ENCODE data around the gene FGF6.

The FGF6 gene

GRCh38 chr12:4447151-4447550 is 1.5 kb upstream of the FGF6 start:
- DNase-seq = no peak

GRCh38 chr12:4446335-4446734 is 720 bp upstream of the FGF6 start:
- DNase-seq = no peak

GRCh38 chr12:4444031-4444430 is 1.6 kb downstream of the FGF6 start:
- DNase-seq = no peak

GRCh38 chr12:4443616-4444015 is 2.0 kb downstream of the FGF6 start:
- DNase-seq = no peak

- no peak for DNase-seq
Measured at GRCh38 chr12:4441355-4442335, 4.0 kb downstream of the FGF6 start.

- DNase-seq = no peak
Measured at GRCh38 chr12:4440187-4440941, 5.3 kb downstream of the FGF6 start.

GRCh38 chr12:4439736-4440135 is 5.9 kb downstream of the FGF6 start:
- DNase-seq = no peak

- DNase-seq = no peak
Measured at GRCh38 chr12:4438834-4439596, 6.6 kb downstream of the FGF6 start.

GRCh38 chr12:4435537-4435936 is 10.1 kb downstream of the FGF6 start:
- no peak for DNase-seq

GRCh38 chr12:4434706-4435425 is 10.7 kb downstream of the FGF6 start:
- DNase-seq = no peak

GRCh38 chr12:4434301-4434700 is 11.3 kb downstream of the FGF6 start:
- DNase-seq = no peak

GRCh38 chr12:4433745-4434058 is 11.9 kb downstream of the FGF6 start:
- DNase-seq = no peak

- no peak for DNase-seq
Measured at GRCh38 chr12:4432878-4433744, 12.5 kb downstream of the FGF6 start.

- no peak for DNase-seq
Measured at GRCh38 chr12:4431866-4432265, 13.7 kb downstream of the FGF6 start.

GRCh38 chr12:4431436-4431835 is 14.2 kb downstream of the FGF6 start:
- DNase-seq = no peak

- DNase-seq = no peak
Measured at GRCh38 chr12:4424422-4424821, 21.2 kb downstream of the FGF6 start.

- DNase-seq = no peak
Measured at GRCh38 chr12:4423528-4424195, 22.0 kb downstream of the FGF6 start.

- DNase-seq = no peak
Measured at GRCh38 chr12:4422985-4423384, 22.6 kb downstream of the FGF6 start.

GRCh38 chr12:4421590-4422031 is 24.0 kb downstream of the FGF6 start:
- DNase-seq = no peak

GRCh38 chr12:4420138-4420670 is 25.4 kb downstream of the FGF6 start:
- DNase-seq = no peak
